Activated gamma-delta T cell treated with Interleukin-2 at 50 U/mL for 16 hours (primary cell): ENCODE data around the gene TTLL11.
"Not testable (repeated sequence)": the region's sequence is repeated elsewhere in the genome, so short reads cannot be mapped to it uniquely, and the experiment has no call there.

Experiments used
- DNase-seq: peaks from one replicate; pipeline ENCODE4 v3.0.0-alpha.2; 2020

The TTLL11 gene

DNA sequence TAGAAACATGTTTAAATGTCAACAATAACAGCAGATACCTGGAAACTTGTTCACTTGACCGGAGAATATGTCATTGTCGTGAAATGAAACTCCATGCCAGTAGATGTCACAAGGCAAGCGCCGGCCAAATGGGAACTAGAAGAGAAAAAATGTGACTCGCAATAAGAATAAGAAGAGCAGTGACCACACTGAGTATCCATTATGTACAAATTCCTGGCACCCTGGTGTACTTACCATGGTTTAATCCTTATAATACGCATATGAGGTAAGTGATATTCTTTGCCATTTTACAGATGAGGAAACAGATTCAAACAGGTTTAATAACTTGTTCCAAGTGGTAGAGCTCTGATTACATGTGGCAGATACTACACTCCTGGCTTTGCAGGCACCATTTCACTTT, 53.9 kb downstream of the TTLL11 start:
- no peak for DNase-seq

DNA sequence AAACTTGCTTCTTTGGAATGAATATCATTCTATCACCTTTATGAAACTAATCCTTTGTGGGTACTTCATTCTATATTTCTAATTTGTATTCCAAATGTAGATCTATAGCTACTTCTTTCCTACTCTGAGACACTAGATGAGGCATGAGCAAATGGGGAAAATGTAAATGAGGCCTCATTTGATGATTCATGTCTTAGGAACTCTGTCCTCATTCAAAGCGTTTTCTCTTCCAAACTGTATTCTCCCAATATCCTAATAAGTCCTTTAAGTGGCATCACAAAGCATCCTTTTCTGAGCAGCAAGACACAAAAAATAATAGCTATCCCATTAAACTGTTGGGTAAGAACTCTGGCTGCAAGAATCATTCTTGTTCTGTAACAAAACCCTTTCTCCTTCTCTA, 56.1 kb downstream of the TTLL11 start:
- no peak for DNase-seq

DNA sequence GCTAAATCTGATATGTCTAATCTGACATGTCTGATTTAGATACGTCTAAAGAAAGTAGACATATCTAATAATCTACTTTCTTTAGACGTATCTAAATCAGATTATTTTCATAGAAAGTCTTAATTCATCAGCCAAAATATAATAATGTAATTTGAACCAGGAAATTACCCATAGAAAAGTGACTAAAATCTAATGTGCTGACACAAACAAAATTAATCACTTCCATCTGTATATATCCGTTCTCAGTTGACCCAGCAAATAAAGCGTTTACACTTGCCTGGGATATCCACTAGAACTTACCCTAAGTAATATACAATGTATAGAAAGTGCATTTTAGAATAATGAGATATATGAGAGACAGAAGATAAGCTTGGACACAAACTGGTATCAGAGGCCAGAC, 56.7 kb downstream of the TTLL11 start:
- DNase-seq = no peak

DNA sequence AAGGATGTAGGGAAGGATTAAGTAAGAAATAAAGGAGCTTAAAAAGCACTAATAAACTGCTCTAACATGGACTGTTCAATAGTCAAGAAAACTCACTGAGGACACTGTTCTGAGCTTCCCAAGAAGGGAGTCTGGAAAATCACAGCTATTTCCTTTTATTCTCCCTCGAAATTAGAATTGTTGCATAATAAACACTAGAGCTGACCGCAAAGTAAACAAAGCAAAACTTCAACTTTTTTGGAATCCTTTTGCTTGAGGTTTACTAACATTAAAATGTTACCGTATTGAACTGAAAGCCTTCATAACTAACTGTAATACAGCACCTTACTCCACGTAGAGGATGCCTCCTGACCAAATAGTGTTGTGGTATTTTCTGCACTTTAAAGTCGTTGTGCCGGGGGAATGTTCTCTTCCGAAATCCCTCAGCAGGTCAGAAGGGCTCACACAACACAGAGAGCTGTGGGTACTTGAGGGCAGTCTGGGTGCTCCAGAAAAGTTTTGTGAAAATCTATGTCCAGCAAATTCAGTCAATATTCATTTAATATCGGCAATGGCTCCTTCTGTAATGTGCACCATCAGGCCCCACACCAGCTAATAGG, 59.2 kb downstream of the TTLL11 start:
- DNase-seq = no peak

DNA sequence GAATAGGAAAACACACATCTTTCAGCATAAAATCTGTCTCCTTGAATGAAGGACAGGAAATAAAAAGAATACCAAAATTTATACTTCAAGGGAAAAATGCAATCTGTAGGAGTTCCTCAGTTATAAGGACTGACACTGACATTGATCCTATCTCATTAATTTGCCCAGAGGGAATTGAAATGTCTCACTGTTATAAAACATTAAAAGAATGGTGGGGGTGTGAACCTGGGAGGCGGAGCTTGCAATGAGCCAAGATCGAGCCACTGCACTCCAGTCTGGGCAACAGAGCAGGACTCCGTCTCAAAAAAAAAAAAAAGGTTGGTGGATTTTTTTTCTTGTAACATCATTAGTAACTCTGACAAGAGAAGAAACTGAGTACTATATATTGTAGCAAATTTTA, 60.8 kb downstream of the TTLL11 start:
- DNase-seq = no peak

DNA sequence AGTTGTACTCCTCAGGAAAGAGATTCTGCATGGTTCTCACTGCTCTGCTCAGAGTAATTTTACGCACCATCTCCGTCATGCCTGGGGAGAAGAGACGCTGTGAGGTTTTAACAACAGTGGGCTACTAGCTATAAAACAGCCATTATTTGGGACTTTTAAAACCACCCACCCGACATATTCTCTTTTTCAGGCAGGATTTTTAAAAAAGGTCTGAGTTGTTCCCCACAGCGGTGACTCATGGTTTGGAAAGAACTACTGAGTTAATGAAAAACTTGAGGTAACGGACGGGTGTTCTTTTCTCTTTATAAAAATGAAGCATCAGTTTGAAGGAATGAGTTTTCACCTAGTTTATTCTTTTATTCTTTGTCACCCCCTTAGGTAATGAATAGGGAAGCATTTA, 61.3 kb downstream of the TTLL11 start:
- no peak for DNase-seq

DNA sequence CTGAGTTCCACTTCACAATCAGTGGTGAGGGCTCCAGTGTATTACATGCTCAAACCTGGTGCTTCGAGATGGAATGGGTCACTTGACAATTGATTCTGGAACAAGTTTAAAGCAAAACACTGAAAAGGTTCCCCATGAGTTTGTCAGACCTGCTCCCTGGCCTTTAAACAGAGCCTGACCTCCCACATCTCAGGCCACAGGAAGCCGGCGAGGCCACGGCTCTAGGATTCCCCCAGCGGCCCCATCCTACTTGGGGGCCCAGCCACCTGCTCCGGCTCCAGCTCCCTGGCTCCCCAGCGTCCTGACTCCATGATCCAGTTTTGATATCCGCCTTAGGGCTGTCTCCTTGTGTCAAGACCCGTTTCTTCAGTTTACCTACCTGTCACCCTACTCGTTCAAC, 62.0 kb downstream of the TTLL11 start:
- DNase-seq = no peak

DNA sequence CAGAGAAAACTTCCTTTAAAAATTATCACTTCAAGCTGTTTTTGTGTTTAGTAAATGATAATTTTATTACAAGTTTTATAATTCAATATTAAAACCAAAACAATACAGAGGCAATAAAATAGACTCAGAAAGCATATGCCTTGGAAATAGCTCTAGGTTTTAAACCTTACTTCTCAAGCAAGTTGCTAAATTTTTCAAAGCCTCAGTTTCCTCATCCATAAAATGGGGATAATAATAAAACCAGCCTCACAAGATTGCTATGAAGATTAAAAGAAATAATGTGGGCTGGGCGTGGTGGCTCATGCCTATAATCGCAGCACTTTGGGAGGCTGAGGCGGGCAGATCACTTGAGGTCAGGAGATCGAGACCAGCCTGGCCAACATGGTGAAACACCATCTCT, 62.8 kb downstream of the TTLL11 start:
- no peak for DNase-seq

DNA sequence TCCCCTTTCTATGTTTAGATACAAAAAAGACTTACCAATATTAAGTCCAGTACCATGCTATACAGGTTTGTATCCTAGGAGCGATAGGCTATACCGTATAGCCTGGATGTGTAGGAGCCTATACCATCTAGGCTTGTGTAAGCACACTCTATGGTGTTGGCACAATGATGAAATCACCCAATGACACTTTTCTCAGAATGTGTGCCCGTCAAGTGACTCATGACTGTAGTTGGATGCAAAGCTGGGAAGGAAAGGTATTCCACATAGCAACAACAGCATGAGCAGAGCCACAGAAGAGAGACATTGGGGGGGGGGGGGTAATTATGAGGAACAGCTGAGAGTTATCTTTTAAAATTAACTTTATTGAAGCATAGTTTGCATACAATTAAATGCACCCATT, 63.2 kb downstream of the TTLL11 start:
- no peak for DNase-seq

DNA sequence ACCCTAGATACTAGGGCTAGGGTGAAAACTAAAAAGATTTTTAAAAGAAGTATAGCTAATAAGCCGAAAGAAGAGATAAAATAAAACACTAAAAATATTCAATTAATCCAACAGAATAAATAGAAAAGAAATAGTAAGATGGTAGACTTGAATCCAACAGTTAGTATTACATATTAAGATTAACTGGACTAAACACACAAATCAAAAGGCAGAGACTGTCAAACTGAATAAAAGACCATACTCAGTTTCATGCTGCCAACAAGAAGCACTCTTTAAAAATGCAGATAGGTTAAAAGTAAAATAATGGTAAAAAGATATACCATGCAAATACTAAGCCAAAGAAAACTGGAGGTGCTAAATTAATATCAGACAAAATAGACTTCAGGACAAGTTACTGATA, 65.0 kb downstream of the TTLL11 start:
- DNase-seq = no peak

DNA sequence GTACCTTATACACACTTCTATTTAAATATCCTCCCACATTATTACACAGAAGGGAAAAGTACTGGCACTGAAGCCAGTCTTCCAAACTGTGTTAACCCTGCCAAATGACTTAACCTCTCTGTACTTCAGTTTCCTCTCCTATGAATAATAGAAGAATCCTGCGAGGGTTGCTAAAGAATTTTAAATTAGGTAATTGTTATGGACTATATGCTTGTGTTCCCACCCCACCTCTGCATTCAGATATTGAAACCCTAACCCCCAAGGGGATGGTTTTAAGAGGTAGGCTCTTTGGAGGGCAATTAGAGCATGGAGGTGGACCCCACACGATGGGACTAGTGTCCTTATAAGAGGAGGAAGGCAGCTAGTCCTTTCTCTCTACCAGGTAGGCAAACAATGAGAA, 72.7 kb downstream of the TTLL11 start:
- no peak for DNase-seq

DNA sequence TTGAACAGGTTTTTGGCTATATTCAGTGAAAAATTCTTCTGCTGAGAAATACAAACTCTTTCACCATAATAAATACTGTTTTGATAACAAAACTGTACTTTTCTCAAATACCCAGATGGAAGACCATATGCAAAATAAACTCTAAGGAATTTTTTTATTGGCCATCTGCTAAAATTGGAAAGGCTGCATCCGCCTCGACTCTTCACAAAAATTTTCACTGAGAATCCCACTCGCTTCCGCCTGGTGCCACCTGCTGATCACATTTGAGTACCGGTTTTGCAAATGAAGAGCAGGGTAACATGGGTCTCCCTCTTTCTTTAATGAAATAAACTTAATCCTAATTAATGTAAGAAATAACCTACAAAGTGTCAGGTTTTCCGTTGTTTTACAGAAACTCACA, 76.4 kb downstream of the TTLL11 start:
- no peak for DNase-seq

DNA sequence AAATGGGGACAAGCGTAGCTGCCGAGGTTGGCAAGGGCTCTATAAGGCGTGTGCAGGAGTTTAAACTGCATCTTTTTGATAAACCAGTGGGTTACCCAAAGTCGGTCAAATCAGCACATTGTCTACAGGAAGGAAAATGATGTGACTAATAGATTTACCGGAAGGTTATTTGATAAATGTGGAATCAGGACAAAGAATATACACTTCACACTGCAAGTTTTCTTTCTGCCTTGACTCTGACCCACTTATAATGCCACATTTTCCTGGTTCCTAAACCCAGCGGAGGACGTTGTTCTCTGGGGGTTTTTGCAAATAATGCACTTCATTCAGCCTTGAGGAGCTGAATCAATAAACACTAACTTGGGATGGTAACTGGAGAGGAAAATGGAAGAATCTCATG, 76.8 kb downstream of the TTLL11 start:
- DNase-seq = no peak

DNA sequence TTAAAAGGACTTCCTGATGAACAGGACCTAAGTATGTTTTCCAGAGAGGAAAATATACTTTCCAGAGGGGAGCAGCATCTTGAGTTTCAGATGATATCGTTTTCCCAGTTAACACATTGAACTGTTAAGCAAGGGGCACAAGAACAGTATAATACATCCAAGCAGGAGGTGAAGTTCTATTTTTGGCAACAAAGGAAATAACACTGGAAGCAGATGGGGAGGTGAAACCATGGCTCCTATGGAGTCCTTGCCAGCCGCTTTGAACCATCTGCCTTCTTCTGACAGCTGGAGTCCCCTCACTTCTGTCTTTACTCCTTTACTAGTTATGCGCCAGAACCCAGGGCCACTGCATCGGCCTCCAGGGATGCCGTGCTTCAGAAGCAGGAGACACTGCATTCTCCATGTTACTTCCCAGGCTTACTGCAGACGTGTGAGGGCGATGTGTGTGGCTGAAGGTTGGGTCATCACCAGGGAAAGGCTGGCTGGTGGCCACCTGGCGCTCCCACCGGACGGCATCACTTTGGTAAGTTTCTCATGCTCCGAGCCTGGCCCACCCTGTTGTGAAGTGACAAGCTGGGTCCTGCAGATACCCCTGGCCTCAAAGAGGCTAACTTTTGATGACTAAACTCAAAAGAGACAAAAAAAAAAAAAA, 77.8 kb downstream of the TTLL11 start:
- DNase-seq = no peak

DNA sequence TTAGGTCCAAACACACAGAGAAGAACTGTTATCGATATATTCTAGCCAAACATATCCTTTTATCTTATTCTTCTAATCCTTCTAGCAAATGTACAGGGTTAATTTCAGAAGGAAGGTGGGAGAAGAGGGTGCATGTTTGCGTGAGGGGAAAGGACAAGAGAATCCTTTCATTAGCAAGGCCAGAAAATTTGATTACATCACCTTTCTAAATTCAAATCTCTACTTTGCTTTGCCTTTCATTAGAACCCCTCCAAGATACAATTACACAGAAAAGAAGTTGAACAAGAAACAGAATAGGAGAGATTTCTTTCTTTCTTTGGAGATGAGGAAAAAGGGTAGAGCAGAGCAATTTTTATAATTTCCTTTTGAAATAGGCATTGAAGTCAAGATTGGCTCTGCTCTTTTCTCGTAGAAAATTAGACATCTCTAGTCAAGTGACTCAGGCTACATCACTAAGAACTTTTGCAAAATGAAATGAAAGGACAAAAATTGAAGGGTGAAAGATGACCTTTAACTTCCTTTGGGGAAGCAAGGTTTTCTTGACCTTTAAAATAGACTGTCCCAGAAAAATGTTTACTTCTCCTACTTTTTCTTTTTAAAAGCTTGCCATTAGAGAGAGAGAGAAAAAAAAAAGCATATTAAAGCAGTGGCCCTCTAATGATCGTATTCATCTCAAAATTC, 81.2 kb downstream of the TTLL11 start:
- DNase-seq = no peak

DNA sequence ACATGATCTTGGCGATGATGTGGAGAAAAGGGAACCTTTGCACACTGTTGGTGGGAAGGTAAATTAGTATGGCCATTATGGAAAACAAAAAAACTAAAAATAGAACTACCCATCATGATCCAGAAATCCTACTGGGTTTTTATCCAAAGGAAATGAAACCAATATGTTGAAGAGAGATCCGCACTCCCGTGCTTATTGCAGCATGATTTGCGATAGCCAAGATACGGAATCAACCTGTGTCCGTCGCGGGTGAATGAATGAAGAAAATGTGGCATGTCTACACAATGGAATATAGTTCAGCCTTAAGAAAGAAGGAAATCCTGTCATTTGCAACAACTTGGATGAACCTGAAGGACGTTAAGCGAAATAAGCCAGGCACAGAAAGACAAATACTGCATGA, 84.5 kb downstream of the TTLL11 start:
- DNase-seq = no peak

DNA sequence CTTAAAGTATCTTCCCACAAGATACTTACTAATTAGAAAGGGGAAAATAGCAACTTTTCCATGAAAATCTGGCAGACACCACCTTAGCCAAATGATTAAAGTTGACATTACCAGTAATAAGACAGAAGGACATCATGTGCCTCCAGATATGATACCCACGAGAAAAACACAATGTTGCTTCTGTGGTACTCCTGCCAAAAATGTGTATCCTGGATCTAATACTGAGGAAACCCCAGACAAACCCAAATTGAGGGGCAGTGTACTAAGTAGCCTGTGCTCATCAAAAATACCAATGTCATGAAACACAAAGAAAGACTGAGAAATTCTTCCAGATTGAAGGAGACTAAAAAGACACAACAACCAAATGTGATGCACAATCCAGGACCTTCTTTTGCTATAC, 85.3 kb downstream of the TTLL11 start:
- DNase-seq = no peak

DNA sequence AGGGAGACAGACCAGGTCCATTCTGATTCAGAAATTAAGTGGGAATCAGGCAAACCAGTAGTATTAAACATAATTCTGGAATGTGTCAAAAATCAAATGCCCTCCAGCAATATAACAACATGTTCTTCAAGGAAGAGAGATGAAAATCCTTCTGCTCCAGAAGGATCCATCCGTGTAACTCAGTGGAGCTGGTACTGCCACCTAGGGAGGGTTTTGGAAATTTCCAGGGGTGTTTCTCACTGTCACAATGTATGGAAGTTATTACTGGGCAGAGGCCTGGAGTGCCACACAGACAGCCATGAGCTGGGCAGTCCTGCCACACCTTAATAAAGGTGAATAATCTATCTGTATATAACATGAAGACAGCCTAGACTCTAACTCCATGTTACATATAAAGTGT, 87.5 kb downstream of the TTLL11 start:
- DNase-seq = no peak

DNA sequence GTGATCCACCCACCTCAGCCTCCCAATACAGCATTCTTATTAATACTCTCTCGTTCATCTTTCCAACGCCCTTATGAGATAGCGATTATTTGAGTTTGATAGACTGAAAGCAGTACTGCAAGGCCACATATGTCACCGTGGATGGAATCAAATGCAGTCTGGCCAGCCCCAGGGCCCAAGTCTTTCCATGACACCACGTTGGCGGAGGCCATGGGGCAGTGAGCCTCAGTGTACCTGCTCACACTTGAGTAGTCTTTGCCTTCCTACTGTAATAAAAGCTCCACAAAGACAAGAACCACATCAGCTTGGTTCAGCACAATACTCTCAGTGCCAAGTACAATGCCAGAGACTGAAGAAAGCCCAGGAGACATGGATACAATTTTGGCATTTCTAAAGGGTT, 88.5 kb downstream of the TTLL11 start:
- no peak for DNase-seq

DNA sequence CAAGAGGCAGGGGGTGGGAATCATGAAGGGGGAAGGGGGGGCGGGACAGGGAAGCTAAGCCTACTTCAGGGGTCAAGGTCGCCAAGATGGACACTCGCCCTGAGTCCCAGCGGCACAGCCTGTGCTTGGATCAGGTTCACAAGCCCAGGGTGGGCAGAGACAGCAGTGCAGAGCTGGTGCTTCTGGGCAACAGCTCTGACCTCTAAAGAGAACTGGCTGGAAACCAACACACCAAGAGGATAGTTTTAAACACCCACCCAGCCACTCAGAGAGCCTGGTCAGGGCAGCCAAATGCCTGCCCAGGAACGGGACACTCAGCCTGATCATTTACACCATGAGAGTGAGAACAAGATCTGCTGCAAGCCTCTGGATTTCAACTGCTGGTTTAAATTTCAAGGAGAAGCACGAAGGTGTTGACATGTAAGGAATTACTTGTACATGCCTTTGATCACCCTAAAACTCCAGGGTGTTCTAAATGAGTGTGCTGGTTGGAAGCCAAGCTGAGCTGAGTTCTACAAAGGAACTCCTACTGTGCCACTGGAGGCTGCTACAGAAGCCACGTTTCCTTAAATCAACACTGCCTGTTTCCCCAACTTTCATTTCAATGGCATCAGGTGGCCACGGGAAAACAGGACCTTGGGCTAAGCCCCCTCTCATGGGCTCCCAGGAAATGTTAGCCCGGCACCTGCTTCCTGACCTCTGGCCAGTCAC, 91.5 kb downstream of the TTLL11 start:
- DNase-seq = no peak

DNA sequence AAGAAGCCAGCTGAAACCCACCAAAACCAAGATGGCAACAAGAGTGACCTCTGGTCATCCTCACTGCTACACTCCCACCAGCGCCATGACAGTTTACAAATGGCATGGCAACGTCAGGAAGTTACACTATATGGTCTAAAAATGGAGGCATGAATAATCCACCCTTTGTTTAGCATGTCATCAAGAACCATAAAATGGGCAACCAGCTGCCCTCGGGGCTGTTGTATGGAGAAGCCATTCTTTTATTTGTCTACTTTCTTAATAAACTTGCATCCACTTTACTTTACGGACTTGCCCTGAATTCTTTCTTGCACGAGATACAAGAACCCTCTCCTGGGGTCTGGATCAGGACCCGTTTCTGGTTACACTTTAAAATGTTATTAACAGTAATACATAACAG, 92.6 kb downstream of the TTLL11 start:
- DNase-seq = not testable (repeated sequence)

DNA sequence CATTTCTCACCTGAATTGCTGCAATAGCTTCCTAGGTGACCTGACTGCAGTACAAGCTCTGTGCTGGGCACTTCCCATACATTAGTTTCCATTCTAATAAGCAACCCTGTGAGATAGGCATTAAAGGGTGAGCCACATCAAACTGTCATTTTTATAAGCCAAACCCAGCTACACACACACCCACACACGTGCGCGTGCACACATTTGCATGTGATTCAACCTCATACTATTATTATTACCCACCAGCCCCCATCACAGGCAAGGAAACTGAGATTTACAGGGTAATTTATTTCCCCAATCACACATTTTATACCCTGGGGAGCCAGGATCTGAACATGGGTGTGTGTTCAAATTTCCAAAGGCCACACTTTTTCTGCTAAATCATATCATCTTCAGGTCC, 93.6 kb downstream of the TTLL11 start:
- DNase-seq = no peak

DNA sequence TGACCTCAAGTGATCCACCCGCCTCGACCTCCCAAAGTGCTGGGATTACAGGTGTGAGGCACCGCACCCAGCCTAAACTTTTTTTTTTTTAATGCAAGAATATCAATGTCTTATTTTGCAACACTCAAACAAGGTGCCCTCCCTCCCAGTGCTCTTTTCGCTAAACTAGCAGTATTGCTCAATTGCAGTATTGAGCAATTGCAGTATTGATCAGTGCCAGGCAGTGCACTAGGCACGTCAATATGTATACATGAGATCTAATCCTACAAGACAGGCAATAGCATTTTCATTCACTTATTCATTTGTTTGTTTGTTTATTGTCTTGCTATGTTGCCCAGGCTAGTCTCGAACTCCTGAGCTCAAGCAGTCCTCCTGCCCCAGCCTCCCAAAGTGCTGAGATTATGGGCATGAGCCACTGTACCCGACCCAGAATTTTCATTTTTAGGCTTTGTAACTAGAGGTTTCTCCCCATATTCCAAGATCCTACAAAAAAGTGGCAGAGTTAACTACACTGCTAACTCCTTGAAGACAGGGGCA, 94.5 kb downstream of the TTLL11 start:
- no peak for DNase-seq

DNA sequence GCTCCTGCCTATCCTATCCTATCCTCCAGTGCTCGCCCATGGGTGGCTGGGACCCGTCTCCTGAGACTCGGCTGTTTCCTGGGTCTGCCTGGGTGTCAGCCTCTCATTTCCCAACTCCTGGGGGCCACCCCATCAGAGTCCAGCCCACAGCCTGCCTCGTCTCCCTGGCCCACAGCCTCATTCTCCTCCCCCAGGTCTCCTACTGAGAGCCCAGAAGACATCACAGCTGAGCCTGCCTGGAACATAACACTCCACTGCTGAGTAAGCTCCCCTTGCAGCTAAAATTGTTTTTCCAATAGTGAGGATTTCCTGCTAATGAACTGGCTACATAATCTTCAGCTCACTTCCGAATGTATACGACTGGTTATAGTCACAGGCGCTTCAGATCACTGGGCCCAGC, 95.3 kb downstream of the TTLL11 start:
- no peak for DNase-seq
